GM12878 (cell line): Measurements from ENCODE around the gene ALG3. TPM values are rescaled to one million over a fixed set of nuclear protein-coding genes. Genes with fewer than 3 reads are reported as not detected.

Source experiments
- ATAC-seq: fragments of 200-7000 bp; cut with Tn5 transposase; 3 replicates; pipeline ENCODE4 v1.9.1; 2020; ENCODE audit warnings: mild to moderate bottlenecking, moderate library complexity
- BruUV-seq: library from RNA; stranded (reverse); fragments of 400-500 nt; replicated peaks from 2 replicates; lab custom pipeline; 2021; lab: Mats Ljungman, UMichigan
- CTCF ChIA-PET: fragments of 300-600 bp; sonication (Branson Sonifier 250); formaldehyde crosslinking; extraction: SDS; loops from one replicate; lab custom pipeline; 2021; ENCODE audit warnings: inconsistent platforms; lab: Yijun Ruan, JAX
- POLR2A ChIA-PET: fragments of 350-600 bp; formaldehyde crosslinking; extraction: SDS; loops from one replicate; lab custom pipeline; 2021; ENCODE audit warnings: inconsistent platforms; lab: Charles Lee
- RAD21 ChIA-PET: fragments of 300-600 bp; sonication (Branson Sonifier 250); formaldehyde crosslinking; loops from one replicate; lab custom pipeline; 2023; ENCODE audit warnings: antibody characterized with exemption; ENCODE audit not compliant: unreplicated experiment; lab: Charles Lee
- SMC1A ChIA-PET: fragments of 300-600 bp; sonication (Branson Sonifier 250); formaldehyde crosslinking; loops from one replicate; lab custom pipeline; 2023; ENCODE audit not compliant: unreplicated experiment, uncharacterized antibody; lab: Charles Lee
- DNase-seq: peaks from one replicate; pipeline ENCODE4 v3.0.0-alpha.2; 2011; ENCODE audit warnings: low read depth, low spot score
- FAIRE-seq: peaks from 3 replicates; lab custom pipeline; 2011; peaks lifted over from hg19 to GRCh38; lab: Jason Lieb, UNC
- H2AFZ ChIP-seq: 2 replicates; pipeline ENCODE4 v1.6.0; 2011; ENCODE audit warnings: low read depth, low read length, control low read depth; ENCODE audit not compliant: control insufficient read depth
- H3K27ac ChIP-seq: 2 replicates; pipeline ENCODE4 v1.5.1; 2011; ENCODE audit warnings: control low read depth; ENCODE audit not compliant: control insufficient read depth, insufficient read depth
- H3K27me3 ChIP-seq, 2 experiments: replicated peaks in 1 of 2; 2 replicates each; pipeline versions ENCODE4 v1.6.0 to v1.6.1; 2011; ENCODE audit warnings: low read length in 1 of 2; ENCODE audit not compliant: control insufficient read depth in 2 of 2, insufficient read depth in 2 of 2
- H3K36me3 ChIP-seq, 2 experiments: 2 replicates each; pipeline ENCODE4 v1.5.1; 2011; ENCODE audit warnings: low read length in 1 of 2; ENCODE audit not compliant: control insufficient read depth in 2 of 2, insufficient read depth in 2 of 2
- H3K4me1 ChIP-seq: 2 replicates; pipeline ENCODE4 v1.6.1; 2011; ENCODE audit warnings: mild to moderate bottlenecking, low read length, moderate library complexity, mixed read lengths; ENCODE audit not compliant: control insufficient read depth, insufficient read depth
- H3K4me2 ChIP-seq: 2 replicates; pipeline ENCODE4 v1.6.0; 2011; ENCODE audit warnings: control low read depth; ENCODE audit not compliant: control insufficient read depth, insufficient read depth
- H3K4me3 ChIP-seq: fragments of 200-600 bp; sonication (generic); 2 replicates; pipeline ENCODE4 v1.5.1; 2016
- H3K79me2 ChIP-seq: 2 replicates; pipeline ENCODE4 v1.6.0; 2011; ENCODE audit warnings: low read length; ENCODE audit not compliant: control insufficient read depth, insufficient read depth
- H3K9ac ChIP-seq: 2 replicates; pipeline ENCODE4 v1.8.0; 2011; ENCODE audit warnings: low read length, control low read depth, mixed read lengths; ENCODE audit not compliant: control insufficient read depth, insufficient read depth
- H3K9me3 ChIP-seq: replicated peaks from 3 replicates; pipeline ENCODE4 v1.5.1; 2011; ENCODE audit warnings: mild to moderate bottlenecking, low read length; ENCODE audit not compliant: control insufficient read depth, insufficient read depth
- H4K20me1 ChIP-seq: 2 replicates; pipeline ENCODE4 v1.6.0; 2011; ENCODE audit not compliant: control insufficient read depth, insufficient read depth
- IKZF1 ChIP-seq: fragments of 450-650 bp; conservative IDR thresholded peaks from 2 replicates; pipeline ENCODE4 v1.6.1; 2017; ENCODE audit warnings: antibody characterized with exemption, mild to moderate bottlenecking
- IRF5 ChIP-seq: fragments of 450-650 bp; IDR thresholded peaks from 2 replicates; pipeline ENCODE4 v1.6.1; 2017; ENCODE audit warnings: borderline replicate concordance
- NKRF ChIP-seq: fragments of 450-650 bp; conservative IDR thresholded peaks from 2 replicates; pipeline ENCODE4 v1.6.1; 2017; ENCODE audit warnings: mild to moderate bottlenecking, moderate library complexity
- NR2F1 ChIP-seq: fragments of 450-650 bp; conservative IDR thresholded peaks from 2 replicates; pipeline ENCODE4 v1.6.1; 2017; ENCODE audit warnings: mild to moderate bottlenecking
- PAX8 ChIP-seq: fragments of 450-650 bp; IDR thresholded peaks from 2 replicates; pipeline ENCODE4 v1.6.1; 2017; ENCODE audit warnings: mild to moderate bottlenecking, moderate library complexity
- RELB ChIP-seq: fragments of 450-650 bp; IDR thresholded peaks from 2 replicates; pipeline ENCODE4 v1.6.1; 2017; ENCODE audit warnings: low read depth, mild to moderate bottlenecking, moderate library complexity
- SMC3 ChIP-seq: IDR thresholded peaks from 2 replicates; pipeline ENCODE4 v1.6.1; 2011; ENCODE audit warnings: low read length, improper control_type of control experiment, borderline replicate concordance
- TBL1XR1 ChIP-seq: IDR thresholded peaks from 2 replicates; pipeline ENCODE4 v1.6.1; 2012; ENCODE audit warnings: low read depth, low read length, improper control_type of control experiment
- USF2 ChIP-seq: IDR thresholded peaks from 2 replicates; pipeline ENCODE4 v1.6.1; 2011; ENCODE audit warnings: low read depth, low read length, improper control_type of control experiment, borderline replicate concordance
- YY1 ChIP-seq: IDR thresholded peaks from 2 replicates; pipeline ENCODE4 v1.6.1; 2011; ENCODE audit warnings: low read depth, mild to moderate bottlenecking, low read length
- WGBS: methylation state at CpG from one replicate; pipeline ENCODE4 v1.1.6; 2016; ENCODE audit warnings: low lambda C conversion rate; ENCODE audit not compliant: insufficient replicate concordance, insufficient coverage; ENCODE audit errors: missing lambda C conversion rate; 5-methylcytosine and 5-hydroxymethylcytosine counted together
- in situ Hi-C: fragments of 300-500 bp; cut with MboI; formaldehyde crosslinking; loops from 9 replicates; pipeline ENCODE4 v1.14.3; 2018; ENCODE audit warnings: mixed read lengths
- intact Hi-C: fragments of 100-400 bp; cut with micrococcal nuclease; formaldehyde crosslinking; loops from one replicate; pipeline ENCODE4 v1.14.2; 2022; ENCODE audit not compliant: unreplicated experiment
- polyA plus RNA-seq, 11 experiments: library from polyadenylated mRNA; depleted of rRNA in 4 of 11; unstranded in 6 of 11; stranded (reverse) in 5 of 11; fragments of >200 nt; fragmentation: Nextera tagmentation in 4 of 11; fragmentation: Illumina TruSeq in 1 of 11; extraction: Ambion mirVana in 4 of 11; extraction: Trizol in 1 of 11; gene quantifications; 1 replicate in 1 of 11; 2 replicates in 10 of 11; pipeline versions ENCODE4 v1.2.1 to v1.2.3, GENCODE V29; 2011 to 2016; ENCODE audit warnings: inconsistent platforms in 2 of 11, missing spikeins in 2 of 11, low read depth in 1 of 11
- total RNA-seq, 4 experiments: library from RNA; depleted of rRNA in 3 of 4; stranded (reverse); fragments of >200 nt in 3 of 4; fragmentation: Illumina TruSeq in 1 of 4; extraction: Trizol in 1 of 4; gene quantifications; 2 replicates each; pipeline versions ENCODE4 v1.2.1 to v1.2.3, GENCODE V29; 2013 to 2021

ALG3 gene
- total and polyA plus RNA-seq, 10 of the 15 experiments (the other 5 are each of a cell fraction or from before 2014, with no cell fraction given), result 13.6 to 84.7 (median 39.4) TPM

GRCh38 chr3:184296616-184297015 lies 47.9 kb upstream of the ALG3 start:
- DNase-seq, result no peak
- peaks cover 0 to 4% of the 10 kb centered on the region in 2 experiments; a peak in 2 of 4 replicates for H3K36me3 ChIP-seq
- H3K4me3 ChIP-seq, result no peak overlapping the region
- no peak for TF ChIP-seq IRF5
- no peak for TF ChIP-seq SMC3
- no peak for TF ChIP-seq NR2F1
- no peaks in the 10 kb centered on the region for H3K9me3 ChIP-seq
- BruUV-seq, result no TSS peak
- no peaks in the 10 kb centered on the region for H3K27me3 ChIP-seq
- POLR2A ChIA-PET, result no interaction called here
- RAD21 ChIA-PET, result no interaction called here
- H3K79me2 ChIP-seq, result peaks cover 18% of the 10 kb centered on the region
- no peak overlapping the region for H3K27ac ChIP-seq
- CTCF ChIA-PET, result no interaction called here
- H2AFZ ChIP-seq, result no peak overlapping the region
- no peak overlapping the region for H3K9ac ChIP-seq
- SMC1A ChIA-PET, result no interaction called here
- H3K4me2 ChIP-seq, result no peak overlapping the region
- no peak for ATAC-seq
- no peaks in the 10 kb centered on the region for H4K20me1 ChIP-seq
- in situ Hi-C loops, result no loop called here
- peaks cover 3% of the 10 kb centered on the region for H3K4me1 ChIP-seq
- intact Hi-C loops, result loop anchor here (5.0 kb wide), 1 partner anchor 44 kb away; no protein-coding TSS in a partner anchor
- WGBS, result 52% methylated on average over 7 of the region's 7 CpGs
- no peak for FAIRE-seq

GRCh38 chr3:184295771-184296170 lies 47.0 kb upstream of the ALG3 start:
- POLR2A ChIA-PET, result no interaction called here
- WGBS, result 27% methylated on average over 3 of the region's 3 CpGs
- ATAC-seq (no peak), DNase-seq (no peak), FAIRE-seq (no peak)
- Histone ChIP-seq H3K27ac (no peak overlapping the region), H3K9me3 (no peaks in the 10 kb centered on the region), H3K4me3 (no peak overlapping the region), H4K20me1 (no peaks in the 10 kb centered on the region), H3K36me3 (no peaks in the 10 kb centered on the region), H3K4me1 (peaks cover 3% of the 10 kb centered on the region), H3K27me3 (no peaks in the 10 kb centered on the region), H3K9ac (no peak overlapping the region), H3K79me2 (peaks cover 17% of the 10 kb centered on the region), H3K4me2 (no peak overlapping the region), H2AFZ (no peak overlapping the region)
- in situ Hi-C loops, result no loop called here
- intact Hi-C loops, result loop anchor here (5.0 kb wide), 1 partner anchor 43 kb away; no protein-coding TSS in a partner anchor
- SMC1A ChIA-PET, result no interaction called here
- BruUV-seq, result no TSS peak
- RAD21 ChIA-PET, result no interaction called here
- CTCF ChIA-PET, result no interaction called here
- TF ChIP-seq NKRF (no peak), PAX8 (no peak), IRF5 (no peak), YY1 (no peak), RELB (no peak), TBL1XR1 (no peak), IKZF1 (no peak), USF2 (no peak)
